HG02642 (cell line): ENCODE results near the gene FIZ1.

ENCODE experiments used
- ATAC-seq: cut with Tn5 transposase; IDR thresholded peaks from one replicate; pipeline ENCODE4 v1.9.1; 2021; ENCODE audit warnings: mild to moderate bottlenecking; ENCODE audit not compliant: unreplicated experiment, poor library complexity

FIZ1 gene

DNA sequence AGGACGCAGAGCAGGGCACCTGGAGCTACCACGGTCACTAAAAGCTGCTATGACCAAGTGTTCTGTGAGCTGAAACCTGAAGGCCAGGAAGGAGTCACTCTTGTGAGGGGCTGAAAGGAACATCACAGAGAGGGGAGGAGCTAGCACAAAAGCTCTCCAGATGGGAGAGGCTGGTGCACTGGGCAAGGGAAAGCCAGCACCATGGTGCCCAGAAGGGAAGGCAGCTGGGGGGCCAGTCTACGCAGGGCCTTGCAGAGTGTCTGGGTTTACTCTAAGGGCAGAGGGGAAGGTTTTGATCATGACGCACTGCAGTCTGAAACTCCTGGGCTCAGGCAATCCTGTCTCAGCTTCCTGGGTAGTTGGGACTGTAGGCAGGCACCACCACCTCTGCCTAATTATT, 37.4 kb upstream of the FIZ1 start:
- no peak for ATAC-seq

DNA sequence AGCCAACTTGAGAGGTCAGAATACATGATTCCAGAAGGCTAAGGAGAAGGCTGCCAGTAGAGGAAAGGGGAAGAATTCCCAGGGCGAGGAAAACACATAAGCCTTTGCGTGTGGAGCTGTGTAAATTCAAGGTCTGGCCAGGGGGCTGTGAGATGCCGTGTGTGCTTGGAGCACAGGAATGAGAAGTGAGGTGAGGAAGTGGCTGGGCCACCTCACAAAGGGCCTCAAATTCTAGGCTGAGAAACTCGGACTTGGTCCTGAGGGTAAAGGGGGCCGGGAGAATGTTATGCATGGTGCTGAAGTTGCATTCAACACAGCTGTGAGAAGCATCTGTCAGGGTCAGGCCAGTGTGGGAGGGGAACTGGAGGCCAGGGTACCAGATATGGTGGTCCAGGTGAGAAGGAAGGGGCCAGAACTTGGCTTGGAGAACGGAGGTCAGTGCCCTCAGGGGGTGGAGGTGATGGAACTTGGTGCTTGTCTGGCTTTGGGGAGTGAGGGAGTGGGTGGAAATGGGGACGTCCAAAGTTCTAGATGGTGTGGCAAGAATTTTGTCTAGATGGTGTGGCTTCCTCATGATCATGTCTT, 36.6 kb upstream of the FIZ1 start:
- ATAC-seq, result no peak

DNA sequence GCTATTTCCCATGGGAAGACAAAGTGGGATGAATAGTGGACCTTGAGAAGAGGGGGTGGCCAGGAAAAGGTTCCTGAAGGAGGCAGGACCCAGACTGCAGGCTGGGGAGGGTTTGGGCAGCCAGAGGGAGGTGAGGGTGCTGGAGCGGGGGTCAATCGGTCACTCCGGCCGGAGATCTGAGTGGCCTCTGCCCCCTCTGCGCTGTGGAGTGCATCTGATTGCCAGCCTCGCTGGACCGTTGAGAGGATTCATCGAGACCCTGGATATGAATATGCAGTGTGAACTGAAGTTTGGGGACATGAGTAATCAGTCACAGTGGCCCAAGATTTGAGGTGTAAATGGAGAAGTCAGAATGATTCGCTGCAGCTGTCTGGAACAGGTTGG, 36.0 kb upstream of the FIZ1 start:
- ATAC-seq, result no peak

DNA sequence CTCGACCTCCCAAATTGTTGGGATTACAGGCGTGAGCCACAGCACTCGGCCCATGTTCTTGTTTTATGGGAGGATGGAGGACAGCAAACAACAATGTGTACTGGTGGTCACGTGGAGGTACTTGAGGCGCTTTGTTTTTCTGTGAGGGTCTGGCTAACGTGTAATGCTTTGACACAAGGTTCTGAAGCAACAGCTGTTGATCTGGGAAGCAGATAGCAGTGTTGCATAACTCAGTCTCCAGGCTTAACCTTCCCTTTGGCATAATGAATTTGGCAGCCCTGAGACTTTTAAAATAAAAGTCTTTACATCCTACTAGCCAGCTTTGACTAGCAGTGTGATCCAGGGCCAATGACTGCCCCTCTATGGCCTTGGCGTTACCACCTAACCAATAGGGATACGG, 34.5 kb upstream of the FIZ1 start:
- ATAC-seq, result no peak

DNA sequence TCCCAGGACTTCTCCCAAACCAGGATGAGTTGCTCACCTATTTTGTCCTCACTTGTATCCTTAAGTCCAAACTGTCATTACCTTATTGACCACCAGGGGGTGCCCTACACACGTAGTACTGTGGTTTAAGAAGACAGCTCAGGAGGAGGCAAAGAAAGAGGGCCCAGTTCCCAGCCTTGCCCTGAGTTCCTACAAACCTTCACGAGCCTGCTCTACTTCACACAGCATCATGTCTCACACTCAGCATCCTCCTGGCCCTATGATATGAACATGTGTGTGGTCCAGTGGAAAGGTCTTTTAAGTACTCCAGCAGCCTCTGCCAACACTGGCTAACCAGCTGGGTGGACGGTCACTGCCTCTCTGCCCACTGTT, 33.1 kb upstream of the FIZ1 start:
- ATAC-seq, result no peak

DNA sequence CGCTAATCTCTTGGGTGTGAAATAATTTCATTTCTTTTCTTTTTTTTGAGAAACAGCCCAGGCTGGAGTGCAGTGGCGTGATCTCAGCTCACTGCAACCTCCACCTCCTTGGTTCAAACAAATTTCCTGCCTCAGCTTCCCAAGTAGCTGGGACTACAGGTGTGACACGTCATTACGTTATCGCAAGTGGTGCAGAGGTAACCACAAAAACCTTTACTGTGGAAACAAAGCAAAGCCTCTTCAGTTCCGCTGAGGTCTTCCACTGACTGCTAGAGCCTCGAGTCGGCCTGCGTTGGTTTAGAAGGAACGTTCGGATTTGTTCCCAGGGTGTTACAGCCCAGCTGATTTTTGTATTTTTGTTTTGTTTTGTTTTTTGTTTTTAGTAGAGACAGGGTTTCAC, 27.0 kb upstream of the FIZ1 start:
- ATAC-seq, result no peak

DNA sequence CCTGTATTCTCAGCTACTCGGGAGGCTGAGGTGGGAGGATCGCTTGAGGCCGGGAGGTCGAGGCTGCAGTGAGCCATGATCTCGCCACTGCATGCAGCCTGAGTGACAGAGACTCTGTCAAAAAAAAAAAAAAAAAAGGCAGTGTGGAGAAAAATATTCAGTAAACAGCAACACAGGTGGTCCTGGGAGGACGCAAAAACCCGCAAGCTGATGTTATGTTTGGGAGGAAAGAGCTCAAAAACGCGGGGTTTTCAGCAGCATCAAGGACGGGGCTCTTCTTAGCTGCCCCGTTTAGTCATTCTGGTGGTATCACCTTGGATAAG, 25.6 kb upstream of the FIZ1 start:
- ATAC-seq, result no peak

DNA sequence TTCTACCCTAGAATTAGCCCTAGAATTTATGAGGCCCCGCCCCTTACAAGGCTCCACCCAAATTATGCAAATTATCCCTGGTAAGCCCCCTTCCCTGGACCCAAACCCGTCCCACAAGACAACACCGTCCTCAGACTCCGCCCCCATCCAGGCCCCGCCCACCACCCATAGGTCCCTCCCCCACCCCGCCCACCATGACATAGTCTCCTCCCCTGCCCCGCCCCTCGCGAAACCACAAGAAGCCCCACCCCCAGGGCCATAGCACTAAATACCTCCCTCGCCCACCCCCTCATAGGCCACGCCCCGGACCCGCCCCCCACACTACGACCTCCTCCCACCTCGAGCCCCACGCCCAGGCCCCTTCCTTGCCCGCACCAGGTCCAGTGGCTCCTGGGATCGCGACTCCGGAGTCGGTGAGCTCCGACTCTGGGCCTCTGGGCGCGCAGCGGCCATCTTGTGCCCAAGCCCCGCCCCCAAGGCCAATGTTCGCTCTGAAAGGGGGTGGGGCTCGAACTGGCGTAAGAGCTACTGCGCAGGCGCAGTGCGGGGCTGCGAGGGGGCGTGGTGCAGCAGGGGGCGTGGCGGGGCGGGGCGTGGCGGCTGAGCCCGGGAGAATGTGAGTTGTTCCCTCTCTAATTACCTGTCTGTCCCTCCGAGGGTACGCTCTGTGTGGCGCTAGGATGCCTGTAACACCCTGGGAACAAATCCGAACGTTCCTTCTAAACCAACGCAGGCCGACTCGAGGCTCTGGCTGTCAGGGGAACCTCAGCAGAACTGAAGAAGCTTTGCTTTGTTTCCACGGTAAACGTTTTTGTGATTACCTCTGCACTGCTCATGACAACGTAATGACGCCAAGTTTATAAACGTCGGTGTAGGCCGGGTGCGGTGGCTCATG, 25.0 kb upstream of the FIZ1 start, which contains the start of gene ZNF784:
ZNF784 (minus strand) TSS at position 458 of the 895 bp plus-strand sequence; CDS start at position 453, 5 bp downstream.
- ATAC-seq, result peak; percentile 79

DNA sequence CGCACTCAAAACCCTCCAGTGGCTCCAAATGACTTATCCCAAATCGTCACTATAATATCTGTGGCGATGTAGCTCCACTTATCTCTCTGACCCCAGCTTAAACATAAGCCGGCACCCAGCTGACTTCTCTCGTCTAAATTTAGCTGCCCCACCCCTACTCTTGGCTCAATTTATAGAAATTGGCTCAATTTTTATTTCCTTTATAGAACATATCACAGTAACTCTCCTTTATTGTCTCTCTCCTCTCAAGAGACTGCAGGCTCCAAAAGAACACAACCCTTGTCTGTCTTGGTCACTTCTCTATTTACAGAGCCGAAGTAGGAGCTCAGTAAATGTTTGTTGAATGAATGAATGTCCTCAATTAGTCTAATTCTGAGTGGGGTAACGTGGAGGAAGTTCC, 24.2 kb upstream of the FIZ1 start:
- ATAC-seq, result no peak

DNA sequence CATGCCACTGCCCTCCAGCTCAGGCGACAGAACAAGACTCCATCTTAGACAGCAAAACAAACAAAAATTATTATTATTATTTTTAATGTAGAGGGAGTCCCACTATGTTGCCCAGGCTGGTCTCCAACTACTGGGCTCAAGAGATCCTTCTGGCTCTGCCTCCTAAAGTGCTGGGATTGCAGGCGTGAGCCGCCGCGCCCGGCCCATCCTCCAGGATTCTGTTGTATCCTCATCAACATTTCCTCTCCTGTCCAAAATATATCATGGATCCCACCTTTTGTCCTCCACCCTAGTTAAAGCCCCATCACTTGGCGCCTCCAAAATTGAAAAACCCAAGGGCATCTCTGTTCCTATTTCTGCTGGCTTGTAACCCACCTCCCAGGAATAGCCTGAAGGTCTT, 23.8 kb upstream of the FIZ1 start:
- no peak for ATAC-seq

DNA sequence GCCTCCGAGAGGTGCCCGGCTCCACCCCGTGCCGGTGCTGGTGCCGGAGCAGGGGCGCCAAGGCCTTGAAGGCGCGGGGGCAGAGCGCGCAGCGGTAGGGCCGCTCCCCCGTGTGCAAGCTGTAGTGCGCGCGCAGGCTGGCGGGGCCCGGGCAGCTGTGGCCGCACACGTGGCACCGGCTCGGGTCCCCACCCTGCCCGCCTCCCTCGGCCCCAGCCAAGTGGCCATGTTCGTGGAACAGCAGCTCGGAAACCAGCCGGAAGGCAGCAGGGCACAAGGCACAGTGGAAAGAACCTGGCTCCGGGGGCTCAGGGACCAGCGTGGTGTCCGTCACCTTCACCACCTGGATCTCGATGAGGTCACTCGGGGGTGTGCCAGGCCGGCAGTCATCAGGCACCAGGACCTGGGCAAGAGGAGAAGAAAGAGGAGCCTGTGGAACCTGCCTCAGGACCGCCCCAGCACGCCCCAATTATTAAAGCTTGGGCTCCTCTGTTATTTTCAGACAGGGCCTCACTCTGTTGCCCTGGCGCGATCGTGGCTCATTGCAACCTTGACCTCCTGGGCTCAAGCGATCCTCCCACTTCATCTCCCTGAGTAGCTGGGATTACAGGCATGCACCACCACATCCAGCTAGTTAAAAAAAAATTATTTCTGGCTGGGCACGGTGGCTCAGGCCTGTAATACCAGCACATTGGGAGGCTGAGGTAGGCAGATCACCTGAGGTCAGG, 23.1 kb upstream of the FIZ1 start:
- no peak for ATAC-seq

DNA sequence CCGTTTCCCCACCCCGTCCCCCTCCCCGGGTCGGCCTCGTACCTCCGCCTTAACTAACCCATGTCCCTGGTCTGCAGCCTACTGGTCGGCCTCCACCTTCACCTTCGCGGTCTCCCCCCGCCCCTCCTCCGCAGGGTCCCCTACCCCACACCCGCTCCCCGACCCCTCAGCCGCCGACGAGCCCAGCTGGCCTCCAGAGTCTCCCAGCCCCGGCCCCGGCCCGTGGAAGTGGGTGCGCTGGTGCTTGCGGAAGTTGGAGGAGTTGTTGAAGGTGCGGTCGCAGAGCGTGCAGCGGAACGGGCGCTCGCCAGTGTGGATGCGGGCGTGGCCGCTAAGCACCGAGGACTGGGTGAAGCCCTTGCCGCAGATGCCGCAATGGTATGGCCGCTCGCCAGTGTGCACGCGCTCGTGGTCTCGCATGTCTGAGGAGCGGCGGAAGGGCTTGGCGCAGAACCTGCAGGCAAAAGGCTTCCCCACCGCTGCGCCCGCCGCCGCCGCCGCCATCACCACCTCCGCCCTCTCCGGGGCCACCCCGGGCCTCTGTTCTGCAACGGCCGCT, 22.4 kb upstream of the FIZ1 start:
- ATAC-seq, result no peak

DNA sequence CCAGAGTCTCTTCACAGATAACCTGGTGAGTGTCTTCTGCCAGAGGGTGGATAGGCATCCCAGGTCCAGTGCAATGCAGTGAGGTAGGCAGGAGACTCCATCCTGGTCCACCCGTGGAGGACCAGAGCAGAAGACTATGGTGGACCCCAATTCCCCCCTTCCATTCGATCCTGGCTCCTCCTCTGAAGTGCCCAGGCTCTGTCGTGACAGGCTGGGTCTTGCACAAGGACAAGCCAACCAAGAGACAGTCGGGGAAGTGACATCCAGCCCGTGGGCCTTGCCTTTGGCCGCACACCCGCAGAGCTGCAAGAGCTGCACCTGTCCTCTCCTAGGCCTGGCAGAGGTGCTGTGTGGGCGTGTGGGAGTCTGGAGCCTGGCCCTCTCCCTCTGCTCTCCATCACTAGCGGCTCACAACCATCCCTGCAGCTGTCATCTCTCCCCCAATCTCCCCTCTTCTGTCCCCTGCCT, 21.9 kb upstream of the FIZ1 start:
- no peak for ATAC-seq

DNA sequence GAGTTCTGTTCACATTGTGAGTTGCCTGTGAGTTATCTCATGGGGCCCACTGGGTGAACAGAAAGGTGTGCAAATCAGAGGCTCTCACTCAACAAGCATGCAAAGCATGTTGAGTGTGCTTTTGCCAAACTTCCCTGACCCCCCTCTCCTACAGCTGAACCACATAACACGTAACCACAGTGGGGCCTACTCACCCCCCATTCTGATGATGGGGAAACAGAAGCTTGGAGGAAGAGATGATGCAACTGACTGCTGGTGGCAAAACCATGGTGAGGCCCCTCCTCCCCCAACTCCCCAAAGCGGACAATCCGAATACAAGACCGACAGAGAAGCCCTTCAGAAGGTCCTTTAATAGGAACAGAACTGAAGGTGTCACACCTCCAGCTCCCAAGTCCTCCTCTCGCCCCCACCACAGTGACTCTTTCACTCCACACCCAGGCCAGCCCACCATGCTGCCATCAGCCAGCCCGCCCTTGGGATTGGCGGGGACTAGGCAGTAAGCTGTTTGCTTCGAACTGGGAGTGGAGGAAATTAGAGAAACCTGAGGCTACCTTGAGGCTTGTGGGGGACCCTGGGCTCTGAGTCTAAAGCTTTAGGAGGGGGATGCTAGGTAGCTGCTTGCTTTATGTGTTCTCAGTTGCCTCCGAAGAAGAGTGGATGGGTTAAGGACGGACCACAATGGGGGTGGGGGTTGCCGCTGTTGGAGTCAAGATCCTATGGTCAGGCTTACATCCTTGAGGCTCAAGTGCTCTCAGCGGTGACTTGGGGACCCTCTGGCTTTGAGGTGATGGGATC, 21.3 kb upstream of the FIZ1 start:
- no peak for ATAC-seq

DNA sequence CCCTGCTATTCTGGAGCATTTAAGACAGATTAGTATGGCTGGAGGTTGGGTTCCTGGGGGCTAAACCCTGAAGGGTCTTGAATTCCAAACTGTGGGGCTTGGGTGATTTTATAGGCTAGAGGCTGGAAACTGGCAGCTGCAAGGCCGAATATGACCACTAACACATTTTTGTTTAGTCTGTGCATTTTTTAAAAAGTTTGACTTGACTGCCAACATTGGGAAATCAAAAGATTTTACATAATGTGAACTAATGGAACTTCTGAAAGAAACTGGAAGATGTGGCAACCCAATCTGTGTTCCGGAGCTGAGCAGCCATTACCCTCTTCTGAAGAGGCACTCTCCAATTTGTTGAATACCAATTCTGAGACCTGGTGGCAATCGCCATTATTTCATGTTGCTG, 20.0 kb upstream of the FIZ1 start:
- ATAC-seq, result no peak

DNA sequence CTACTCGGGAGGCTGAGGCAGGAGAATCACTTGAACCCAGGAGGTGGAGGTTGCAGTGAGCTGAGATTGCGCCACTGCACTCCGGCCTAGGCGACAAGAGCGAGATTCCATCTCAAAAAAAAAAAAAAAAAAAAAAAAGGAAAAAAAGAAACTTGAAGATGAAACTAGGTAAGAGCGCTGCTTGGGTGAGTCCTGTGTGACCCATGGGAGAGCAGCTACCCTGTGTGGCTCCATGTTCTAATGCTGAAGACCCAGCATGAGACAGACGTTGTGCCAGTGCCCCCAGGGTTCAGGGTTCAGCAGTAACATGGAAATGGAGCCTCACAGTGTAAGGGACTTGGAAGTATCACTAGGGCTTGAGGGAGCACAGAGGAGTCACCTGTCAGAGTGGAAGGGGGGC, 19.1 kb upstream of the FIZ1 start:
- no peak for ATAC-seq

DNA sequence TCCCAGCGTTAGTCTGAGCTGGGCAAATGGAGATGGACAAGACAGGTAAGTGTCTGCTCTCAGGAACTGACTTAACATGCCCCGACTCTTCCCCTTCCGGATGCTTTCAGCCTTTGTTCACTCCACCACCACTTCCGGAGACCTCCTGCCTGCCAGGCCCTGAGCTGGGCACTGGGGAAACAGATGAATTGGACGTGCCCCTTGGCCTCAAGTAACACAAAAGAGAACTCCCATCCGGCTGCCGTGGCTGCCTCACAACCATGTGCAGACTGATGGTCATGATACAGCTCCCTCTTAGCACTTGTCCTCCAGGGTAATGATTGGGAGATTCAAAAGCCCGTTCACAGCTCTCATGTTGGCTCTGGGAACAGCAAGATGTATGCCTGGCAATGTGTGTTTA, 18.1 kb upstream of the FIZ1 start:
- ATAC-seq, result no peak

DNA sequence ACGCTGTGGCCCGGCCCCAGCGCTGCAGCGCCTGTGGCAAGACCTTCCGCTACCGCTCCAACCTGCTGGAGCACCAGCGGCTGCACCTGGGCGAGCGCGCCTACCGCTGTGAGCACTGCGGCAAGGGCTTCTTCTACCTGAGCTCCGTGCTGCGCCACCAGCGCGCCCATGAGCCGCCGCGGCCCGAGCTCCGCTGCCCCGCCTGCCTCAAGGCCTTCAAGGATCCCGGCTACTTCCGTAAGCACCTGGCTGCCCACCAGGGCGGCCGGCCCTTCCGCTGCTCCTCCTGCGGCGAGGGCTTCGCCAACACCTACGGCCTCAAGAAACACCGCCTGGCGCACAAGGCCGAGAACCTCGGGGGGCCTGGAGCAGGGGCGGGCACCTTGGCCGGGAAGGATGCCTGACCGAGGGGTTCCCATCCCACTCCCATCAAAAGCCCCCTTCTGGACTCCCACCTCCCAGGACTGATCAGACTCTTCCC, 17.1 kb upstream of the FIZ1 start:
- no peak for ATAC-seq

DNA sequence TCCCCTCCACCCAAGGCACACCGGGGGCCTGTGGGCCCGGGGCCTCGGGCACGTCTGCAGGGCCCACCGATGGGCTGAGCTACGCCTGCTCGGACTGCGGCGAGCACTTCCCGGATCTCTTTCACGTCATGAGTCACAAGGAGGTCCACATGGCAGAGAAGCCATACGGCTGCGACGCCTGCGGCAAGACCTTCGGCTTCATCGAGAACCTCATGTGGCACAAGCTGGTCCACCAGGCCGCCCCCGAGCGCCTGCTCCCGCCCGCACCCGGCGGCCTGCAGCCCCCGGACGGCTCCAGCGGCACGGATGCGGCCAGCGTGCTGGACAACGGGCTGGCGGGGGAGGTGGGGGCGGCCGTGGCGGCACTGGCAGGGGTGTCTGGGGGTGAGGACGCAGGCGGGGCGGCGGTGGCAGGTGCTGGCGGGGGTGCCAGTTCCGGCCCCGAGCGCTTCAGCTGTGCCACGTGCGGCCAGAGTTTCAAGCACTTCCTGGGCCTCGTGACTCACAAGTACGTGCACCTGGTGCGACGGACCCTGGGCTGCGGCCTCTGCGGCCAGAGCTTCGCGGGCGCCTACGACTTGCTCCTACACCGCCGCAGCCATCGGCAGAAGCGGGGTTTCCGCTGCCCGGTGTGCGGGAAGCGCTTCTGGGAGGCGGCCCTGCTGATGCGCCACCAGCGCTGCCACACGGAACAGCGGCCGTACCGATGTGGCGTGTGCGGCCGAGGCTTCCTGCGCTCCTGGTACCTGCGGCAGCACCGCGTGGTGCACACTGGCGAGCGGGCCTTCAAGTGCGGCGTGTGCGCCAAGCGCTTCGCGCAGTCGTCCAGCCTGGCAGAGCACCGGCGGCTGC, 16.5 kb upstream of the FIZ1 start:
- no peak for ATAC-seq
